Smooth muscle cell (in vitro differentiated cells): ENCODE results near the gene JAZF1. TPM values are rescaled to one million over a fixed set of nuclear protein-coding genes. Genes with fewer than 3 reads are reported as not detected.

Source experiments
- DNase-seq: peaks from one replicate; lab custom pipeline; 2025; ENCODE audit not compliant: unreplicated experiment; lab: John Stamatoyannopoulos, UW
- H2AFZ ChIP-seq: fragments of 200-600 bp; sonication (generic); 2 replicates; pipeline ENCODE4 v1.6.0; 2016; ENCODE audit warnings: antibody characterized with exemption, low read depth, mild to moderate bottlenecking
- H3F3A ChIP-seq: fragments of 200-600 bp; sonication (generic); 2 replicates; pipeline ENCODE4 v1.6.0; 2017; ENCODE audit warnings: antibody characterized with exemption, low read depth
- H3K27ac ChIP-seq: fragments of 200-600 bp; sonication (generic); 2 replicates; pipeline ENCODE4 v1.5.1; 2016; ENCODE audit warnings: low read depth, mild to moderate bottlenecking
- H3K27me3 ChIP-seq: fragments of 200-600 bp; sonication (generic); 2 replicates; pipeline ENCODE4 v1.6.1; 2016; ENCODE audit warnings: low read depth, mild to moderate bottlenecking
- H3K36me3 ChIP-seq: fragments of 200-600 bp; sonication (generic); 2 replicates; pipeline ENCODE4 v1.5.1; 2016; ENCODE audit warnings: low read depth
- H3K4me1 ChIP-seq: fragments of 200-600 bp; sonication (generic); 2 replicates; pipeline ENCODE4 v1.5.1; 2016; ENCODE audit warnings: low read depth
- H3K4me2 ChIP-seq: fragments of 200-600 bp; sonication (generic); 2 replicates; pipeline ENCODE4 v1.6.0; 2016; ENCODE audit warnings: mild to moderate bottlenecking
- H3K4me3 ChIP-seq: fragments of 200-600 bp; sonication (generic); 2 replicates; pipeline ENCODE4 v1.5.1; 2016; ENCODE audit warnings: mild to moderate bottlenecking
- H3K79me2 ChIP-seq: fragments of 200-600 bp; sonication (generic); 2 replicates; pipeline ENCODE4 v1.6.0; 2016; ENCODE audit warnings: low read depth, mild to moderate bottlenecking
- H3K9ac ChIP-seq: fragments of 200-600 bp; sonication (generic); 2 replicates; pipeline ENCODE4 v1.6.0; 2016; ENCODE audit warnings: low read depth
- H3K9me3 ChIP-seq: fragments of 200-600 bp; sonication (generic); replicated peaks from 2 replicates; pipeline ENCODE4 v1.5.1; 2016; ENCODE audit warnings: low read depth
- H4K20me1 ChIP-seq: fragments of 200-600 bp; sonication (generic); 2 replicates; pipeline ENCODE4 v1.6.0; 2016; ENCODE audit warnings: low read depth
- CTCF ChIP-seq: fragments of 200-600 bp; sonication (generic); IDR thresholded peaks from 2 replicates; pipeline ENCODE4 v1.5.1; 2017; ENCODE audit warnings: borderline replicate concordance, mild to moderate bottlenecking, antibody characterized with exemption; ENCODE audit not compliant: insufficient read depth, poor library complexity, severe bottlenecking
- WGBS: methylation state at CpG from one replicate; pipeline ENCODE4 v1.1.7; 2016; ENCODE audit warnings: low lambda C conversion rate; 5-methylcytosine and 5-hydroxymethylcytosine counted together
- polyA plus RNA-seq: library from polyadenylated mRNA; unstranded; fragments of >200 nt; fragmentation: Nextera tagmentation; extraction: Ambion mirVana; gene quantifications from 2 replicates; pipeline ENCODE4 v1.2.1, GENCODE V29; 2016
- total RNA-seq: library from RNA; depleted of rRNA; stranded (reverse); fragments of >200 nt; gene quantifications from 2 replicates; pipeline ENCODE4 v1.2.3, GENCODE V29; 2014

Gene JAZF1
- total and polyA plus RNA-seq, 2 experiments from 2014 or later, result 17.4 to 18.0 TPM

GRCh38 chr7:28201131-28201530 lies 20.5 kb upstream of the JAZF1 start:
- peaks cover 7% of the 10 kb centered on the region for H3K27me3 ChIP-seq
- no peaks in the 10 kb centered on the region for H4K20me1 ChIP-seq
- no peaks in the 10 kb centered on the region for H3F3A ChIP-seq
- H3K4me2 ChIP-seq, result no peak overlapping the region
- H3K9me3 ChIP-seq, result no peaks in the 10 kb centered on the region
- no peak overlapping the region for H3K4me3 ChIP-seq
- H3K36me3 ChIP-seq, result no peaks in the 10 kb centered on the region
- H2AFZ ChIP-seq, result no peak overlapping the region
- H3K4me1 ChIP-seq, result no peaks in the 10 kb centered on the region
- TF ChIP-seq CTCF, result no peak
- H3K79me2 ChIP-seq, result no peaks in the 10 kb centered on the region
- H3K27ac ChIP-seq, result no peak overlapping the region
- no peak overlapping the region for H3K9ac ChIP-seq
- WGBS, result 67% methylated on average over 1 of the region's 1 CpG
- DNase-seq, result no peak

DNA sequence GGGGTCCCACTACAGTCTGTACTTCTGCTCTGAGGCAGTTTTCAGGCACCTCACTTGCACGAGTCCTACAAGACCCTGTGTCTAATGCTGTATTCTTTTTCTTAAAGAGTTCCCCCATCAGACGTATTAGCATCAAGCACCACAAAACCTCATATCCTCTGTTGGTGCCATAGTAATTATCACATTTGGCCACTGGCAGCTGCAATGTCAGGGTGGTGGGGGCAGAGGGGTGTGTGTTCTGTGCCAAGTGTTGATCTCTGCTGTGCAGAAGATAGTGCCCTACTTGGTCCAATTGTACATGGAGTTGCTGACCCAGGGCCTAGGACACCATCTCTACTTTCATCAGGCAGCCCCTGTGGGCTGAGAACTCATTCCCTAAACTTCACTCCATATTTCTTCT lies 20.0 kb upstream of the JAZF1 start:
- Histone ChIP-seq H3K9me3 (no peaks in the 10 kb centered on the region), H4K20me1 (no peaks in the 10 kb centered on the region), H3K27ac (no peak overlapping the region), H3K4me2 (no peak overlapping the region), H3K4me3 (no peak overlapping the region), H3K4me1 (no peaks in the 10 kb centered on the region), H3K9ac (no peak overlapping the region), H3K27me3 (peaks cover 7% of the 10 kb centered on the region), H3K79me2 (no peaks in the 10 kb centered on the region), H3F3A (no peaks in the 10 kb centered on the region), H3K36me3 (no peaks in the 10 kb centered on the region), H2AFZ (no peak overlapping the region)
- DNase-seq, result no peak
- WGBS, result 79% methylated on average over 2 of the region's 2 CpGs
- no peak for TF ChIP-seq CTCF

- Histone ChIP-seq H3F3A (no peaks in the 10 kb centered on the region), H3K27me3 (peaks cover 7% of the 10 kb centered on the region), H3K9me3 (no peaks in the 10 kb centered on the region), H3K9ac (no peak overlapping the region), H2AFZ (no peak overlapping the region), H3K36me3 (no peaks in the 10 kb centered on the region), H3K4me2 (no peak overlapping the region), H3K27ac (no peak overlapping the region), H3K79me2 (no peaks in the 10 kb centered on the region), H3K4me3 (no peak overlapping the region), H3K4me1 (no peaks in the 10 kb centered on the region), H4K20me1 (no peaks in the 10 kb centered on the region)
- no peak for DNase-seq
- WGBS, result 84% methylated on average over 3 of the region's 3 CpGs
- no peak for TF ChIP-seq CTCF
Measured at GRCh38 chr7:28199021-28199510, 18.5 kb upstream of the JAZF1 start.

GRCh38 chr7:28195910-28196620 lies 15.5 kb upstream of the JAZF1 start:
- WGBS, result 78% methylated on average over 4 of the region's 4 CpGs
- TF ChIP-seq CTCF, result no peak
- Histone ChIP-seq H3K4me1 (no peaks in the 10 kb centered on the region), H3K36me3 (no peaks in the 10 kb centered on the region), H3K79me2 (no peaks in the 10 kb centered on the region), H4K20me1 (no peaks in the 10 kb centered on the region), H3K9me3 (no peaks in the 10 kb centered on the region), H2AFZ (no peak overlapping the region), H3K9ac (no peak overlapping the region), H3K4me3 (no peak overlapping the region), H3K27me3 (no peaks in the 10 kb centered on the region), H3F3A (no peaks in the 10 kb centered on the region), H3K4me2 (no peak overlapping the region), H3K27ac (no peak overlapping the region)
- DNase-seq, result no peak
